MG63 (cell line): ENCODE measurements around the gene PRSS50. TPM values are rescaled to one million over a fixed set of nuclear protein-coding genes. Genes with fewer than 3 reads are reported as not detected.

ENCODE experiments used
- DNase-seq: peaks from one replicate; pipeline ENCODE4 v3.0.0-alpha.2; 2020
- H3K27me3 ChIP-seq: fragments of 250-450 bp; sonication (Bioruptor Pico); 2 replicates; pipeline ENCODE4 v1.5.1; 2020; ENCODE audit warnings: mild to moderate bottlenecking, moderate library complexity
- H3K36me3 ChIP-seq: fragments of 250-450 bp; sonication (Bioruptor Pico); 2 replicates; pipeline ENCODE4 v1.5.1; 2020; ENCODE audit warnings: mild to moderate bottlenecking, moderate library complexity
- H3K4me3 ChIP-seq: fragments of 250-450 bp; sonication (Bioruptor Pico); 2 replicates; pipeline ENCODE4 v1.5.1; 2020; ENCODE audit warnings: mild to moderate bottlenecking, moderate library complexity
- H3K9me3 ChIP-seq: fragments of 250-450 bp; sonication (Bioruptor Pico); 2 replicates; pipeline ENCODE4 v1.5.1; 2020; ENCODE audit warnings: mild to moderate bottlenecking, moderate library complexity
- total RNA-seq: library from RNA; depleted of rRNA; stranded (reverse); fragments of >200 nt; shearing (Covaris generic); gene quantifications from 2 replicates; pipeline ENCODE4 v1.2.3, GENCODE V29; 2014; ENCODE audit warnings: low replicate concordance

The PRSS50 gene
- total RNA-seq, 1 experiment from 2014 or later = not detected

GRCh38 chr3:46681856-46682540 lies 35.7 kb downstream of the PRSS50 start:
- H3K9me3 ChIP-seq = no peaks in the 10 kb centered on the region
- DNase-seq = no peak
- H3K4me3 ChIP-seq = no peak overlapping the region
- no peaks in the 10 kb centered on the region for H3K36me3 ChIP-seq
- H3K27me3 ChIP-seq = no peaks in the 10 kb centered on the region

GRCh38 chr3:46681387-46681786 lies 36.3 kb downstream of the PRSS50 start:
- Histone ChIP-seq H3K4me3 (no peak overlapping the region), H3K36me3 (no peaks in the 10 kb centered on the region), H3K9me3 (no peaks in the 10 kb centered on the region), H3K27me3 (no peaks in the 10 kb centered on the region)
- DNase-seq = no peak

- Histone ChIP-seq H3K4me3 (no peak overlapping the region), H3K36me3 (no peaks in the 10 kb centered on the region), H3K9me3 (no peaks in the 10 kb centered on the region), H3K27me3 (no peaks in the 10 kb centered on the region)
- no peak for DNase-seq
Measured at GRCh38 chr3:46680298-46680826, 37.3 kb downstream of the PRSS50 start.

- no peak for DNase-seq
- H3K9me3 ChIP-seq = no peaks in the 10 kb centered on the region
- H3K36me3 ChIP-seq = no peaks in the 10 kb centered on the region
- H3K4me3 ChIP-seq = no peak overlapping the region
- H3K27me3 ChIP-seq = no peaks in the 10 kb centered on the region
Measured at GRCh38 chr3:46679681-46680080, 38.0 kb downstream of the PRSS50 start.

- Histone ChIP-seq H3K4me3 (no peak overlapping the region), H3K36me3 (no peaks in the 10 kb centered on the region), H3K27me3 (no peaks in the 10 kb centered on the region), H3K9me3 (no peaks in the 10 kb centered on the region)
- DNase-seq = no peak
Measured at GRCh38 chr3:46678280-46678679, 39.4 kb downstream of the PRSS50 start.

GRCh38 chr3:46677411-46677726 lies 40.3 kb downstream of the PRSS50 start:
- Histone ChIP-seq H3K36me3 (no peaks in the 10 kb centered on the region), H3K27me3 (no peaks in the 10 kb centered on the region), H3K4me3 (no peak overlapping the region), H3K9me3 (no peaks in the 10 kb centered on the region)
- DNase-seq = no peak

- Histone ChIP-seq H3K4me3 (no peak overlapping the region), H3K36me3 (no peaks in the 10 kb centered on the region), H3K9me3 (no peaks in the 10 kb centered on the region), H3K27me3 (no peaks in the 10 kb centered on the region)
- no peak for DNase-seq
Measured at GRCh38 chr3:46676601-46677410, 40.9 kb downstream of the PRSS50 start.

DNA sequence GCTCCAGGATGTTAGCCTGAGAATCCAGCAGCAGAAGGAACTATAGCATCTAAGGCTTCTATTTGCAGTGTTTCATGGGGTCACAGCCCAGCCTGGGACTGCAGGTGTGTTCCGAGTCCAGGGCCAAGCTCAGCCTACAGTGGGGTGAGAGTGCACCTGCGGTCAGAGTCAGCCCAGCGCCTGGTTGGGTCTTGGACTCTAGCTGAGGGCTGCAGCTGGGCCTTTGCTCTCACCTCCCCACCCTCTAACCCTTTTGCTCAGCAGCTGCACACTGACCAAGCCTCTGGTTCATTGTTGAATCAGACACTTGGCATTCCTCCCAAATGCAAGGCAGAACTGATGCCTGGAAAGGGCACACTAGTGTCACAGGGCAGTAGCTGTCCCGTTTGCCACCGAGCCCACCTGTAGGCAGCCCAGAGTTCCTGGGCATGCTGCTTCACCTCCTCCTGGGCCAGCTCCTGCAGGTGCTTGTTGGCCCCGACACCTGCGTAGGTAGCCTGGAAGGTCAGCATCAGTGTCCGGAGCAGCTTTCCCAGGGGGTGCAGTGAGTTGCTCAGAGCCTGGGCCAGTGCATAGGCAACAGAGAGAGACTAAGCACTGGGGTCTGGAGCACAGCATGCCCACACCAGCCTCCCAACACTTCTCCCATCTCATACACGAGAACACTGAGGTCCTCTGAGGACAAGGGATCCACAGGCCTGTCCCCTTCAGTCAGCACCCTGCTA lies 41.7 kb downstream of the PRSS50 start:
- no peaks in the 10 kb centered on the region for H3K9me3 ChIP-seq
- DNase-seq = peak; percentile 32
- no peaks in the 10 kb centered on the region for H3K36me3 ChIP-seq
- H3K27me3 ChIP-seq = no peaks in the 10 kb centered on the region
- no peak overlapping the region for H3K4me3 ChIP-seq

GRCh38 chr3:46675426-46675825 lies 42.2 kb downstream of the PRSS50 start:
- H3K27me3 ChIP-seq = no peaks in the 10 kb centered on the region

DNA sequence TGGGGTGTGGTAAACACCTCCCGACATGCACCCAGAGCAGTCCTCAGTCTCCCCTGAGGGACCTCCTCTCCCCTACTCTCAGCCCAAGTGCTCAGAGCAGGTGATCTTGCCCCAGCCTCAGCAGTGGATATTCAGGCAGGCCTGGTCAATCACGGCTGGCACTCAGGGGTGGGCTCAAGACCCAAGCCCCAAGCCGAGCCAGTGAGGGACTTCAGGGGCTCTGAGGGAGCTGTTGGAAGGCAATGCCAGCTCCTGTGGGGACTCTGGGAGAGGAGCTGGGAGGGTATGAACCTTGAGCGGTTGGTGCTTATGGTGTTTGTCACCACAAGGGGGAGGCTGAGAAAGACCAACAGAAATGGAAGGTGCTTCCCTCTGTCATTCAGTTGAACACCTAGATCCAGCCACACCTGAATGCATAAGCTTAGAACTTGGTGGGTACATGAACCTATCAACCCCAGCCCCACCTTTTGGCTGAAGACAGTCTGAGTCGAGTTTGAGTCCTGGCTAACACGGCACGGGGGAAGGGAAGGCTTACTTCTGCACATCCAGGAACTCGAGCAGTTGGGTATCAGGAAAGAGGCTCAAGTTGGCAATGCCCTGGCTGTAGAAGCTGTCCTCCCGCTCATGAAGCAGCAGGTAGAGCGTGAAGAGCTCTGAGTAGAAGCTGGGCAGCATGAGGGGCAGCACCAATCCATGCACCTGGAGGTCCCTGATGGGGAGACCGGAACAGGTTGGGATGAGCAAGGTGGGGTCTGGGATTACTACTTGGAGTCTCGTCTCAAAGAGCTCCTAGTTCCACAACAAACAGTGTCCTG lies 43.4 kb downstream of the PRSS50 start:
- no peaks in the 10 kb centered on the region for H3K36me3 ChIP-seq
- no peaks in the 10 kb centered on the region for H3K27me3 ChIP-seq
- no peak for DNase-seq
- H3K9me3 ChIP-seq = no peaks in the 10 kb centered on the region
- H3K4me3 ChIP-seq = no peak overlapping the region

More at GRCh38 chr3:46675426-46675825, 42.2 kb downstream of the PRSS50 start:
- Histone ChIP-seq H3K9me3 (no peaks in the 10 kb centered on the region), H3K36me3 (no peaks in the 10 kb centered on the region), H3K4me3 (no peak overlapping the region)
- no peak for DNase-seq

- Histone ChIP-seq H3K36me3 (no peaks in the 10 kb centered on the region), H3K9me3 (no peaks in the 10 kb centered on the region), H3K4me3 (no peak overlapping the region), H3K27me3 (no peaks in the 10 kb centered on the region)
- no peak for DNase-seq
Measured at GRCh38 chr3:46673151-46674030, 44.3 kb downstream of the PRSS50 start.

DNA sequence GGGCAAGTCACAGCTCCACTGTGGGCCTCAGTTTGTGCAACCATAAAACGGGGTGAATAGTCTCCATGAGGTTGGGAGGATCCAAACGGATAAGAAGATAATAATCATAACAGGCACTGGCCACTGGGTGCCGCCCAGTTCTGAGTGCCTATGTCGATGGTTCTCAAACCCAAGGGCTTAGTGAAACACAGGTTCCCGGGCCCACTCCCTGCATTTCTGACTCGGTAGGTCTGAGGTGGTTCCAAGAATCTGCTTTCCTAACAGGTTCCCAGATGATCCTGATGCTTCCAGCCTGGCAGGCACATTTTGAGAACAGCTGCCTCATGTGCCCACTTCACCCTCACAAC lies 45.3 kb downstream of the PRSS50 start:
- H3K4me3 ChIP-seq = no peak overlapping the region
- no peaks in the 10 kb centered on the region for H3K9me3 ChIP-seq
- no peaks in the 10 kb centered on the region for H3K36me3 ChIP-seq
- DNase-seq = no peak
- no peaks in the 10 kb centered on the region for H3K27me3 ChIP-seq

DNA sequence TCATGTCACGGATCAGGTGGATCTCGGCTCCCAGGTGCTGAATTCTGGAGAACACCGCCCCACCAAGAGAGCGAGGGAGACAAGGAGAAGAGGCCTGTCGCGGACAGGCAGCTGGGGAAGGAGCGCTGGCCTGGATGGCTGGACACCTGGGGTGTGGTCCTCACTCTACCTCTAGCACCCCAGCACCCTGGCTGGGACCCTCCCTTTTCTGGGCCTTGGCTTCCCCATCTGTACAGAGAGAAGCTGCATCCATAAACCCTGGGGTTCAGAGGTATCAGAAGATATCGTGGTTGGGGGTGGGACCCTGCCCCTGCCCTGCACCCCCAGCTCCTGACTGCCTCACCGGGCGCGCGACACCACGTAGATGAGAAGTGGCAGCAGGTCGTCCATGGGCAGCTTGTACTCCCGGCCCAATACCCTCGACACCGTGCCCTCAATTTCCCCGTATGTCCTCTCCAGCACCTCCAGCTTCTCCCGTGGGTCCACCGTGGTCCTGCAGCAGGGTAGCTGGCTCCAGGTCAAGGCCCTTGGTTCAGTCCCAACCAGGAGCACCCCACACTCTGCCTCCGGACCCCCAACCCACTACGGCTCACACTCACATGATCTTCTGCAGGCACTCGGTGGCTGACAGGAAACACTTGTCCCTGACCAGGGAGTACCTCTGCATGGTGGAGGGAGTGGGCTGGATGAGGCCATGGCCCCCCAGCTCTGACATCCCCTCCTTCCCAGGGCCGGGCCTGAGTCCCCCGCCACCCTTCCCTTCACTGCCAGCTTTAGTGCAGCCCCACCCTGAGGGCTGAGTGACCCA lies 45.9 kb downstream of the PRSS50 start:
- H3K4me3 ChIP-seq = no peak overlapping the region
- DNase-seq = no peak
- no peaks in the 10 kb centered on the region for H3K9me3 ChIP-seq
- H3K36me3 ChIP-seq = no peaks in the 10 kb centered on the region
- no peaks in the 10 kb centered on the region for H3K27me3 ChIP-seq

- no peak overlapping the region for H3K4me3 ChIP-seq
- no peaks in the 10 kb centered on the region for H3K27me3 ChIP-seq
- DNase-seq = no peak
- no peaks in the 10 kb centered on the region for H3K9me3 ChIP-seq
- no peaks in the 10 kb centered on the region for H3K36me3 ChIP-seq
Measured at GRCh38 chr3:46670891-46671427, 46.7 kb downstream of the PRSS50 start.
